Peyer's patch (tissue), 4 donors: Measurements from ENCODE around the gene KLHL3. TPM values are rescaled to one million over a fixed set of nuclear protein-coding genes. Genes with fewer than 3 reads are reported as not detected.

Source experiments
- DNase-seq, 3 donors: peaks; one replicate each; pipeline ENCODE4 v3.0.0-alpha.2; 2017 to 2019
- H3K27ac ChIP-seq, 4 donors: fragments of 200-600 bp; sonication (generic); one replicate each; pipeline ENCODE4 v1.5.1; 2016 to 2019
- H3K27me3 ChIP-seq, 2 donors: fragments of 200-600 bp; sonication (generic); one replicate each; pipeline ENCODE4 v1.5.1; 2019
- H3K36me3 ChIP-seq, 3 donors: fragments of 200-600 bp; sonication (generic); one replicate each; pipeline ENCODE4 v1.5.1; 2016 to 2019
- H3K4me1 ChIP-seq, 4 donors: fragments of 200-600 bp; sonication (generic); one replicate each; pipeline ENCODE4 v1.5.1; 2016 to 2019
- H3K4me3 ChIP-seq, 4 donors: fragments of 200-600 bp; sonication (generic); 1 replicate in 3 of 4; 2 replicates in 1 of 4; pipeline ENCODE4 v1.5.1; 2016 to 2019; ENCODE audit warnings: mild to moderate bottlenecking in 1 of 4
- H3K9me3 ChIP-seq, 4 donors: fragments of 200-600 bp; sonication (generic); one replicate each; pipeline ENCODE4 v1.5.1; 2016 to 2019; ENCODE audit warnings: mild to moderate bottlenecking in 1 of 4
- POLR2A ChIP-seq, 2 donors: fragments of 450-650 bp; IDR thresholded peaks; one replicate each; pipeline ENCODE4 v1.5.1; 2017; ENCODE audit warnings: antibody characterized with exemption in 2 of 2, mild to moderate bottlenecking in 2 of 2, moderate library complexity in 2 of 2
- total RNA-seq, 4 donors: library from RNA; depleted of rRNA; stranded (reverse); fragments of >200 nt; gene quantifications; one replicate each; pipeline ENCODE4 v1.1.0, GENCODE V29; 2016
- TF ChIP-seq, protein P1 (sequence below), 6 experiments: fragments of 450-650 bp in 4 of 6; fragments of 200-600 bp in 2 of 6; sonication (generic) in 1 of 6; IDR thresholded peaks; one replicate each; pipeline ENCODE4 v1.5.1; 2017 to 2019; ENCODE audit warnings: antibody characterized with exemption in 6 of 6, mild to moderate bottlenecking in 3 of 6, moderate library complexity in 1 of 6

The KLHL3 gene
- total RNA-seq, 4 donors from 2014 or later = 5.0 to 9.5 (median 6.3) TPM

GRCh38 chr5:137584262-137584661 lies 151.6 kb downstream of the KLHL3 start:
- Histone ChIP-seq H3K27ac (no peak overlapping the region), H3K36me3 (no peaks in the 10 kb centered on the region), H3K27me3 (no peaks in the 10 kb centered on the region), H3K9me3 (no peaks in the 10 kb centered on the region), H3K4me3 (no peak overlapping the region), H3K4me1 (no peaks in the 10 kb centered on the region)
- TF ChIP-seq, protein P1, sequence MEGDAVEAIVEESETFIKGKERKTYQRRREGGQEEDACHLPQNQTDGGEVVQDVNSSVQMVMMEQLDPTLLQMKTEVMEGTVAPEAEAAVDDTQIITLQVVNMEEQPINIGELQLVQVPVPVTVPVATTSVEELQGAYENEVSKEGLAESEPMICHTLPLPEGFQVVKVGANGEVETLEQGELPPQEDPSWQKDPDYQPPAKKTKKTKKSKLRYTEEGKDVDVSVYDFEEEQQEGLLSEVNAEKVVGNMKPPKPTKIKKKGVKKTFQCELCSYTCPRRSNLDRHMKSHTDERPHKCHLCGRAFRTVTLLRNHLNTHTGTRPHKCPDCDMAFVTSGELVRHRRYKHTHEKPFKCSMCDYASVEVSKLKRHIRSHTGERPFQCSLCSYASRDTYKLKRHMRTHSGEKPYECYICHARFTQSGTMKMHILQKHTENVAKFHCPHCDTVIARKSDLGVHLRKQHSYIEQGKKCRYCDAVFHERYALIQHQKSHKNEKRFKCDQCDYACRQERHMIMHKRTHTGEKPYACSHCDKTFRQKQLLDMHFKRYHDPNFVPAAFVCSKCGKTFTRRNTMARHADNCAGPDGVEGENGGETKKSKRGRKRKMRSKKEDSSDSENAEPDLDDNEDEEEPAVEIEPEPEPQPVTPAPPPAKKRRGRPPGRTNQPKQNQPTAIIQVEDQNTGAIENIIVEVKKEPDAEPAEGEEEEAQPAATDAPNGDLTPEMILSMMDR (IDR thresholded peaks at IDR 0.05) = no peak
- TF ChIP-seq POLR2A (IDR thresholded peaks at IDR 0.05) = no peak
- no peak for DNase-seq

DNA sequence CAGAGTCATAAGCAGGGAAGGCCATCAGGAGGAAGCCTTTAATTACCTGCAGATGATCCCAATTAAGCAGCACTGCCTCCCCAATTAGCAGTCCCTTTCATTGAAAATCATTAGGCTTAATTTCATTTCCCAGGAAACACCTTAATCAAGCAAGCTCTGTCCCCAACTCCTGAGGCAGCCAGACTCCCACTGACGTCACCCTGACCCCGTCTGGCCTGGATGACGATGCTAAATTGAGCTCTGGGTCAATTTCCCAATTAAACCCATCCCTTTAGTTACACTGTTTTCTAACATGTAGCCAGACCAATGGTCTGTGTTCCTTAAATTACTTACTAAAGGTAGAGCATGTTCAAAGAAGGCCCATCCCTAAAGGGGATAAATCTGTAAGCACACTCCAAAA lies 152.8 kb downstream of the KLHL3 start:
- Histone ChIP-seq H3K4me3 (no peak overlapping the region), H3K27me3 (no peaks in the 10 kb centered on the region), H3K27ac (no peak overlapping the region), H3K9me3 (no peaks in the 10 kb centered on the region), H3K4me1 (no peaks in the 10 kb centered on the region), H3K36me3 (no peaks in the 10 kb centered on the region)
- TF ChIP-seq, protein P1 (IDR thresholded peaks at IDR 0.05) = no peak
- no peak for TF ChIP-seq POLR2A (IDR thresholded peaks at IDR 0.05)
- no peak for DNase-seq

- Histone ChIP-seq H3K4me3 (no peak overlapping the region), H3K36me3 (no peaks in the 10 kb centered on the region), H3K27ac (no peak overlapping the region), H3K4me1 (no peaks in the 10 kb centered on the region), H3K9me3 (no peaks in the 10 kb centered on the region), H3K27me3 (no peaks in the 10 kb centered on the region)
- TF ChIP-seq, protein P1 (IDR thresholded peaks at IDR 0.05) = no peak
- no peak for TF ChIP-seq POLR2A (IDR thresholded peaks at IDR 0.05)
- no peak for DNase-seq
Observed at GRCh38 chr5:137582218-137582617, 153.7 kb downstream of the KLHL3 start.

DNA sequence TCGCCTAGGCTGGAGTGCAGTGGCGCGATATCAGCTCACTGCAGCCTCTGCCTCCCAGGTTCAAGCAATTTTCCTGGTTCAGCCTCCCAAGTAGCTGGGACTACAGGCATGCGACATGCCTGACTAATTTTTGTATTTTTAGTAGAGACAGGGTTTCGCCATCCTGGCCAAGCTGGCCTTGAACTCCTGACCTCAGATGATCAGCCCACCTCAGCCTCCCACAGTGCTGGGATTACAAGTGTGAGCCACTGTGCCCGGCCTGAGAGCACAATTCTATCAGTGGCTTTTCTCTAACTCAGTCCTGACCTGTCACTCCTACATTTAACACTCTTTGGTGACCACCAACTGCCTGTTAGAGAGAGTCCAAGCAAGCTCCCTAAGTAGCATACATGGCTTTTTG lies 154.1 kb downstream of the KLHL3 start:
- Histone ChIP-seq H3K9me3 (no peaks in the 10 kb centered on the region), H3K27ac (no peak overlapping the region), H3K36me3 (no peaks in the 10 kb centered on the region), H3K27me3 (no peaks in the 10 kb centered on the region), H3K4me3 (no peak overlapping the region), H3K4me1 (no peaks in the 10 kb centered on the region)
- DNase-seq = no peak
- TF ChIP-seq, protein P1 (IDR thresholded peaks at IDR 0.05) = no peak
- no peak for TF ChIP-seq POLR2A (IDR thresholded peaks at IDR 0.05)

- Histone ChIP-seq H3K4me3 (no peak overlapping the region), H3K4me1 (no peaks in the 10 kb centered on the region), H3K27ac (no peak overlapping the region), H3K9me3 (no peaks in the 10 kb centered on the region), H3K36me3 (no peaks in the 10 kb centered on the region), H3K27me3 (no peaks in the 10 kb centered on the region)
- no peak for DNase-seq
- TF ChIP-seq, protein P1 (IDR thresholded peaks at IDR 0.05) = no peak
- TF ChIP-seq POLR2A (IDR thresholded peaks at IDR 0.05) = no peak
Observed at GRCh38 chr5:137580030-137580429, 155.9 kb downstream of the KLHL3 start.

DNA sequence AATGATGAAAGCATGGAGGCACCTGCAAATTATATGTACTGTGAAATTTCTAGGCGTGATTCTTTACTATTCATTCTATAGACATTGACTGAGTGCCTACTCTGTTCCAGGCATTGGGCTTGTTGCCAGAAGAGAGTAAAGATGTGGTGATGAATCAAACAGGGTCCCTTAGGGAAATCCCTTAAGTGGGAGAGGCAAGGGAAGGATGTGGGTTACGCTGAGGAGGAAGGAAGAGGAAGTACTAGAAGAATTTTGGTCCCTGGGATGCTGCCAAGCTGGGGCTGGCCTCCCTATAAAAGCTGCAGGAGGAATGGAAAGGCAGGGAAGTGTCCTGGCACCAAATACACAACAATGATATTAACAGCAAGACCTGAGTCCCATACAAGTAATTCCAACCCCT lies 160.0 kb downstream of the KLHL3 start:
- Histone ChIP-seq H3K9me3 (no peaks in the 10 kb centered on the region), H3K36me3 (no peaks in the 10 kb centered on the region), H3K27me3 (no peaks in the 10 kb centered on the region), H3K27ac (no peak overlapping the region), H3K4me1 (no peaks in the 10 kb centered on the region), H3K4me3 (no peak overlapping the region)
- DNase-seq = no peak
- TF ChIP-seq POLR2A (IDR thresholded peaks at IDR 0.05) = no peak
- TF ChIP-seq, protein P1 (IDR thresholded peaks at IDR 0.05) = no peak
